HepG2 (cell line): Measurements from ENCODE around the gene CPEB2. TPM values are rescaled to one million over a fixed set of nuclear protein-coding genes. Genes with fewer than 3 reads are reported as not detected.

Experiments
- ATF5 ChIP-seq: sonication (generic); formaldehyde crosslinking; IDR thresholded peaks from 2 replicates; pipeline ENCODE4 v1.4.0; 2020; ENCODE audit warnings: mild to moderate bottlenecking, low read depth, missing genetic modification reagents
- ESRRA ChIP-seq: sonication (generic); formaldehyde crosslinking; IDR thresholded peaks from 2 replicates; pipeline ENCODE4 v1.5.1; 2020; ENCODE audit warnings: mild to moderate bottlenecking, low read depth, missing genetic modification reagents
- HNRNPK ChIP-seq: fragments of 200-400 bp; formaldehyde crosslinking; IDR thresholded peaks from 2 replicates; pipeline ENCODE4 v1.6.1; 2018; ENCODE audit warnings: low read length, low read depth, moderate library complexity, mild to moderate bottlenecking; ENCODE audit not compliant: poor library complexity, severe bottlenecking
- NRL ChIP-seq: sonication (generic); formaldehyde crosslinking; IDR thresholded peaks from 2 replicates; pipeline ENCODE4 v1.5.0; 2020; ENCODE audit warnings: missing genetic modification reagents, mild to moderate bottlenecking, moderate library complexity, borderline replicate concordance
- POGK ChIP-seq: sonication (generic); formaldehyde crosslinking; conservative IDR thresholded peaks from 2 replicates; pipeline ENCODE4 v1.8.0; 2022; ENCODE audit warnings: mild to moderate bottlenecking, moderate library complexity, missing genetic modification reagents
- SP4 ChIP-seq: sonication (generic); formaldehyde crosslinking; IDR thresholded peaks from 2 replicates; pipeline ENCODE4 v1.8.1; 2023; ENCODE audit warnings: mild to moderate bottlenecking, missing genetic modification reagents
- TFE3 ChIP-seq: IDR thresholded peaks from 2 replicates; pipeline ENCODE4 v1.6.1; 2016
- YY1 ChIP-seq: IDR thresholded peaks from 2 replicates; pipeline ENCODE4 v1.6.1; 2011; ENCODE audit warnings: low read length, low read depth, moderate library complexity, mild to moderate bottlenecking; ENCODE audit not compliant: insufficient read depth, insufficient replicate concordance
- ZFP36L2 ChIP-seq: sonication (generic); formaldehyde crosslinking; IDR thresholded peaks from 2 replicates; pipeline ENCODE4 v1.4.0; 2020; ENCODE audit warnings: missing genetic modification reagents
- ZNF281 ChIP-seq: sonication (generic); formaldehyde crosslinking; IDR thresholded peaks from 2 replicates; pipeline ENCODE4 v1.4.0; 2020; ENCODE audit warnings: missing genetic modification reagents, borderline replicate concordance
- ZNF704 ChIP-seq: sonication (generic); formaldehyde crosslinking; IDR thresholded peaks from 2 replicates; pipeline ENCODE4 v1.8.1; 2023; ENCODE audit warnings: mild to moderate bottlenecking, inconsistent platforms, moderate library complexity, missing genetic modification reagents, borderline replicate concordance
- ZNF784 ChIP-seq: sonication (generic); formaldehyde crosslinking; IDR thresholded peaks from 2 replicates; pipeline ENCODE4 v1.5.1; 2020; ENCODE audit warnings: missing genetic modification reagents, mild to moderate bottlenecking, borderline replicate concordance
- ZSCAN31 ChIP-seq: sonication (generic); formaldehyde crosslinking; IDR thresholded peaks from 2 replicates; pipeline ENCODE4 v1.5.0; 2020; ENCODE audit warnings: low read depth, mild to moderate bottlenecking, missing genetic modification reagents
- ZSCAN5A ChIP-seq: sonication (generic); formaldehyde crosslinking; IDR thresholded peaks from 2 replicates; pipeline ENCODE4 v1.8.0; 2022; ENCODE audit warnings: mild to moderate bottlenecking, missing genetic modification reagents, borderline replicate concordance
- ZSCAN9 ChIP-seq: IDR thresholded peaks from 2 replicates; pipeline ENCODE4 v1.6.1; 2016; ENCODE audit warnings: borderline replicate concordance
- polyA plus RNA-seq, 8 experiments: library from polyadenylated mRNA; depleted of rRNA in 3 of 8; stranded (reverse) in 7 of 8; unstranded in 1 of 8; fragments of >200 nt; fragmentation: Illumina TruSeq in 4 of 8; extraction: Trizol in 4 of 8; gene quantifications; 2 replicates each; pipeline versions ENCODE4 v1.2.1 to v1.2.3, GENCODE V29; 2011 to 2016; ENCODE audit warnings: low read depth in 4 of 8, missing spikeins in 1 of 8, mixed read lengths in 1 of 8; ENCODE audit not compliant: insufficient read depth in 1 of 8
- total RNA-seq, 5 experiments: library from RNA; depleted of rRNA; stranded (reverse); fragments of >200 nt; fragmentation: Illumina TruSeq; extraction: Trizol; gene quantifications; 2 replicates each; pipeline ENCODE4 v1.2.3, GENCODE V29; 2016; ENCODE audit warnings: low read depth in 1 of 5

CPEB2 gene
- total and polyA plus RNA-seq, 2 of the 13 experiments (the other 11 are each of a cell fraction or from before 2014, with no cell fraction given): 2.0 to 2.5 TPM

GRCh38 chr4:15001869-15002658 is at the start of gene CPEB2 (continued):
- TF ChIP-seq ATF5 (CRISPR knock-in tag) (0 out of 2 replicates have a peak, but pooled peaks have one; percentile 65), NRL (CRISPR knock-in tag) (0 out of 2 replicates have a peak, but pooled peaks have one; percentile 13), HNRNPK (peak; percentile 83), ZNF784 (CRISPR knock-in tag) (0 out of 2 replicates have a peak, but pooled peaks have one; percentile 50), ZNF281 (CRISPR knock-in tag) (peak; percentile 83; the same call in 1 of the 2 replicates), ZFP36L2 (CRISPR knock-in tag) (0 out of 2 replicates have a peak, but pooled peaks have one; percentile 26), ZSCAN9 (CRISPR knock-in tag) (no peak), ZSCAN31 (CRISPR knock-in tag) (peak; percentile 61), TFE3 (CRISPR knock-in tag) (peak; percentile 43; the same call in 1 of the 2 replicates), ZSCAN5A (CRISPR knock-in tag) (0 out of 2 replicates have a peak, but pooled peaks have one; percentile 18), YY1 (peak; percentile 21), SP4 (CRISPR knock-in tag) (peak; percentile 43; the same call in 1 of the 2 replicates), POGK (CRISPR knock-in tag) (peak; percentile 81), ESRRA (CRISPR knock-in tag) (no peak), ZNF704 (peak; percentile 26; the same call in 1 of the 2 replicates)
